Astrocyte of the hippocampus (primary cell): ENCODE measurements around the gene KIAA1328.
"Not testable (repeated sequence)": the region's sequence is repeated elsewhere in the genome, so short reads cannot be mapped to it uniquely, and the experiment has no call there.

Source experiments
- DNase-seq: peaks from one replicate; pipeline ENCODE4 v3.0.0; 2011; ENCODE audit warnings: low read depth, low spot score

KIAA1328 gene

DNA sequence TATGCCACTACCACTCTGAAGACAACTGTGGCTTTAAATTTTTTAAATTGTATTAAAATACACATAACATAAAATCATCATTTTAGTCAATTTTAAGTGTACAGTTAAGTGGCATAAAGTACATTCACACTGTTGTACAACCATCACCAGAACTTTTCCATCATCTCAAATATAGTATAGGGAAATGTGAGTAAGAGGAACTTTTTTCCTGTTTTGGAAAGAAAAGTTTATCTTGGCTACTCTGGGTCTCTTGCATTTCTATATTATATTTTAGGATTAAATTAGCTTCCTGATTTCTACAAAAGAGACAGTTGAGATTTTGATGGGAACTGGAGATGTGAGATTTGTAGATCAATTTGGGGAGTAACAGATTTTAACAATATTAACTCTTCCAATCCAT lies 3.4 kb upstream of the KIAA1328 start:
- no peak for DNase-seq

- DNase-seq, result no peak
Measured at GRCh38 chr18:36826556-36826955, 2.4 kb upstream of the KIAA1328 start.

DNA sequence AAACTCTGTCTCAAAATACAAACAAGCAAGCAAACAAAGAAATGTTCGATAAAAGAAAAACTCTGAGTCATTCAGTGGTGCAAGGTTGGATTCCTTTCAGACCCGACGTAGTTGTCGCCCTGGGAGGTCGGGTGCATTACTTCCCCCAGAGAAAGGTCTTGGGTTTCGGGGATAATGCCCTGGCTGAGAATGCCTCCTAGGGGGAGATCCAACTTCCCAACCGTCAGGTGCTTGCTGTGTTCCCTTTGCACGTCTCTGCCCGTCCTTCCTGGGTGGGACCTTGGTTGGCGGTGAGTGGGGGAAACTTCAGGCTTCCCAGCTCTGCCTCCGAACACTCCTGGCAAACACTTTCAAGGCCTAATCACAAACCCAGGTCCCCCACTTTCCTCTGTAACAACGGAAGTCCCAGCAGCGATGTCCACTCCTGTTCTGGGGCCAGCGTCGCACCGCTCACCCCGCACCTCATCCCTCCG lies 734 bp upstream of the KIAA1328 start:
- DNase-seq, result peak; percentile 82

- no peak for DNase-seq
Measured at GRCh38 chr18:36829362-36830157, 633 bp downstream of the KIAA1328 start.

- DNase-seq, result no peak
Measured at GRCh38 chr18:36830158-36830495, 1.2 kb downstream of the KIAA1328 start.

GRCh38 chr18:36831139-36831538 lies 2.2 kb downstream of the KIAA1328 start:
- DNase-seq, result peak; percentile 15

GRCh38 chr18:36833120-36833519 lies 4.2 kb downstream of the KIAA1328 start:
- no peak for DNase-seq

DNA sequence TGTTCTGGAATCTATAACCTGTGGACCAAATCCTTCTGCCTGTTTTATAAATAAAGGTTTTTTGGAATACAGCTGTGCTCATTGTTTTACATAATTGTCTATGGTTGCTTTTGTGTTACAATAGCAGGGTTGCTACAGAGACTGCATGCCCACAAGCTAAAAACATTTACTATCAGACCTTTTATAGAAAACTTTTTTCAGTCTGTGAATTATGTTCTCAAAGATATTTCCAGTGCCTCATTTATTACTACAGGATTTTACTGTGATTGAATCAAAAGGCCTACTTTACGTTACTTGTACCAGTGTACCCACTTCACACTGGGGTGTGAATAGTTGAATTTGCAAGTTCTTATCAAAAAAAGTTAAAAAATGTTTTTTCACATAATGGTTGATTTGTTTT lies 7.0 kb downstream of the KIAA1328 start:
- DNase-seq, result no peak

- no peak for DNase-seq
Measured at GRCh38 chr18:36839835-36840234, 10.9 kb downstream of the KIAA1328 start.

DNA sequence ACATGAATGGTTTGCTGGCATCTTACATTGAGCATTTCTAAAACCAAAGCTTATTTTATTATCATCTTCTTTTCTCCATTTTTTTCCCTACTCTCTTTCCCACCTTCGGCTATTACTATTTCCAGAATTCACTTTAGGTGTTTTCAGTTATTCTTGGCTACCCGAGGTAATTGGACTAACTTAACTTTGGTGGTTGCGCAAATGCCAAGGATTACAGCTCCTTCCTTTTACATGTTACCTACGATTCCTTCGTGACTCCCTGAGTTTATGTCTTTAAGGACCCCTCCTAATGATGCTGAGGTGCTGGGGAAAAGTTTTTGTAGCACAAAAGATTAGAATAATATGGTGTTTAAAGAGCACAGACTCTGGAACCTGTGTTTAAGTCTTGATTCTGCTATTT lies 14.3 kb downstream of the KIAA1328 start:
- DNase-seq, result no peak

DNA sequence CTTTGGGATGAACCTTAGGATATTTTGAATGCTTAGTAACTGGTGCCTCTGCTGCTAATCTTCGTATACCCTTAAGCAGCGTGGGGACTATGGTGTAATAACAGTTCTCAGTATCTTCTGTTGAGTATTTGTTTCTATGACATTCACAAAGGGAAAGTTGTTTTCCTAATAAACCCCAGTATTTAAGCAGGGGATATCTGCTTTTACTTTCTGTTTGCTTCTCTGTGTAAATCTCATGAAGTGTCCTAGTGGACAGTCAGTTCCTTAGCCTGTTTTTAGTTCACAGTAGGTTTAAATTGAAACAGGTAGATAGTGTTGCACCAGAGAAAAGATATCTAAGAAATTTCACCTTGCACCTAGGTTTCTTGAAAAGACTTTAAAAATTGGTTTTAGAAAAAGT lies 14.9 kb downstream of the KIAA1328 start:
- no peak for DNase-seq

GRCh38 chr18:36848609-36849008 lies 19.7 kb downstream of the KIAA1328 start:
- DNase-seq, result no peak

- peak; percentile 81 for DNase-seq
Measured at GRCh38 chr18:36849288-36850006, 20.5 kb downstream of the KIAA1328 start.

DNA sequence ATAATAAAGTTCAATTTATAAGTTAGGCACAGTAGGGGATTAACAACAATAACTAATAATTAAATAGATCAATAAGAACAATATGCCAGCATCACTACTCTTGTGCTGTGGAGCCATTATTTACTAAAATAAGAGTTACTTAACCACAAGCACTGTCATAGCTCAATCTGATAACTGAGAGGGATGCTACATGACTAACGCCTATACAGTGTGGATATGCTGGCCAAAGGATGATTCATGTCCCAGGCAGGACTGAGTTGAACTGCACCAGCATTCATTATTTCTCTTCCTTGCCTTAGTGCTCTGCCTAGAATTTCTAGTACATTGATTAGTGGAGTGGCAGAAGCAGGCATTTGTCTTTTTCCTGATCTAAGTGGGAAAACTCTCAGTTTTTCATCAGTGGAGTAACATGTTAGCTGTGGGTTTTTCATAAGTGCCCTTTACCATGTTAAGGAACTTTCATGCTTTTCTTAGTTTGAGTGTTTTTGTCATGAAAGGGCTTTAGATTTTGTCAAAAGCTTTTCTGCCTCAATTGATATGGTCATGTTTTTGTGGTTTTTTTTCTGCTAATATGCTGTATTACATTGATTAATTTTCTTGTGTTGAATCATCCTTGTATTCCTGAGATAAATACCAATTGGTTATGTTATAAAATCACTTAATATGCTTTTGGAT lies 21.7 kb downstream of the KIAA1328 start:
- peak; percentile 81 for DNase-seq

- DNase-seq, result no peak
Measured at GRCh38 chr18:36851202-36851590, 22.3 kb downstream of the KIAA1328 start.

- DNase-seq, result no peak
Measured at GRCh38 chr18:36856815-36857214, 27.9 kb downstream of the KIAA1328 start.

- DNase-seq, result no peak
Measured at GRCh38 chr18:36862182-36862581, 33.3 kb downstream of the KIAA1328 start.

GRCh38 chr18:36867056-36867455 lies 38.1 kb downstream of the KIAA1328 start:
- DNase-seq, result no peak

- no peak for DNase-seq
Measured at GRCh38 chr18:36871801-36872200, 42.9 kb downstream of the KIAA1328 start.

- peak; percentile 65 for DNase-seq
Measured at GRCh38 chr18:36872329-36872728, 43.4 kb downstream of the KIAA1328 start.

DNA sequence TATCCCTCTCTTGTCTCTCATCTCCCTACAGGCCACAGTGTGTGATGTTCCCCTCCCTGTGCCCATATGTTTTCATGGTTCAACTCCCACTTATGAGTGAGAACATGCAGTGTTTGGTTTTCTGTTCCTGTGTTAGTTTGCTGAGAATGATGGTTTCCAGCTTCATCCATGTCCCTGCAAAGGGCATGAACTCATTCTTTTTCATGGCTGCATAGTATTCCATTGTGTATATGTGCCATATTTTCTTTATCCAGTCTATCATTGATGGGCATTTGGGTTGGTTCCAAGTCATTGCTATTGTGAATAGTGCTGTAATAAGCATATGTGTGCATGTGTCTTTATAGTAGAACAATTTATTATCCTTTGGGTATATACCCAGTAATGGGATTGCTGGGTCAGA lies 44.9 kb downstream of the KIAA1328 start:
- not testable (repeated sequence) for DNase-seq

DNA sequence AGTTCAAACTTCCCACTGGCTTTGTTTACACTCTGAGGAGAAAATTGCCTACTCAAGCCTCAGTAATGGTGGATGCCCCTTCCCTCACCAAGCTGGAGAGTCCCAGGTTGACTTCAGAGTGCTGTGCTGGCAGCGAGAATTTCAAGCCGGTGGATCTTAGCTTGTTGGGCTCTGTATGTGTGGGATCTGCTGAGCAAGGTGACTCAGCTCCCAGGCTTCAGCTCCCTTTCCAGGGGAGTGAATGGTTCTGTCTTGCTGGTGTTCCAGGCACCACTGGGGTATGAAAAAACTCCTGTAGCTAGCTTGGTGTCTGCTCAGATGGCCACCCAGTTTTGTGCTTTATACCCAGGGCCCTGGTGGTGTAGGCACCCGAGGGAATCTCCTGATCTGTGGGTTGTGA lies 50.9 kb downstream of the KIAA1328 start:
- not testable (repeated sequence) for DNase-seq

- DNase-seq, result no peak
Measured at GRCh38 chr18:36885981-36886380, 57.1 kb downstream of the KIAA1328 start.
